ENCODE measurements around the gene LMNB1. TPM values are rescaled to one million over a fixed set of nuclear protein-coding genes. Genes with fewer than 3 reads are reported as not detected.

Gene LMNB1
- total and polyA plus RNA-seq, 2 experiments from 2014 or later = 20.1 to 269 TPM

DNA sequence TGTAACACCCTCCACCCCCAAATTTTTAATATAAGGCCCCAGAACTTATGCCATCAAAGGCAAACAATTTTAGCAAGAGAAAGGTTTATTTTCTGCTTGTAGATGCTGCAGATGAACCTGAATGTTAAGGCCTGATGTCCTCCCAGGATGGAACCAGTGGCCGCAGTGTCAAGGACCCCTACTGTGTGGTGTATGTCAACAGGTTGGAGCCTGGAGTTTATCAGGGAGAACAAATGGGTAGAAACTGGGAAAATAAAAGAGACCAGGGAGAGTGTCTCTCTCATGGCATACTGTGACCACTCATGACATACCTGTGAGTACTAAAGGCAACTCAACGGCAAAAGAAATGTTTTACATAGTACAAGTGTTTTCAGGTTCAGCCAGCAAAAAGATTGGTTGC, 34.5 kb upstream of the LMNB1 start:
- H3K4me3 ChIP-seq = no peak overlapping the region
- H3K27ac ChIP-seq (ENCODE audit: low read depth) = no peak overlapping the region
- H4K20me1 ChIP-seq (replicated peaks; ENCODE audit: insufficient read depth) = no peaks in the 10 kb centered on the region
- Mint-ChIP-seq H3K4me1 (peaks cover 24% of the 10 kb centered on the region), H3K9me3 (no peaks in the 10 kb centered on the region), H3K4me3 (no peak overlapping the region), H3K27me3 (ENCODE audit: insufficient read depth, low read depth, poor library complexity) (peaks cover 5% of the 10 kb centered on the region), H3K27ac (no peak overlapping the region), H3K36me3 (ENCODE audit: low read depth) (no peaks in the 10 kb centered on the region)
- H2AFZ ChIP-seq = no peak overlapping the region
- no peaks in the 10 kb centered on the region for H3K79me2 ChIP-seq (replicated peaks; ENCODE audit: insufficient read depth)
- no peaks in the 10 kb centered on the region for H3F3A ChIP-seq (replicated peaks; ENCODE audit: low read depth)
- ATAC-seq (no peak), DNase-seq (ENCODE audit: low spot score) (no peak)
- no peak overlapping the region for H3K4me2 ChIP-seq
- no peaks in the 10 kb centered on the region for H3K9me2 ChIP-seq (ENCODE audit: insufficient read depth)
- H3K4me1 ChIP-seq (ENCODE audit: insufficient read depth) = peaks cover 24% of the 10 kb centered on the region
- H3K36me3 ChIP-seq (ENCODE audit: insufficient read depth) = no peaks in the 10 kb centered on the region
- H3K27me3 ChIP-seq (ENCODE audit: insufficient read depth) = no peaks in the 10 kb centered on the region
- TF ChIP-seq EZH2phosphoT487 (IDR thresholded peaks at IDR 0.05; ENCODE audit: unreplicated experiment) = no peak
- no peak for TF ChIP-seq ZNF114 (CRISPR knock-in tag; IDR thresholded peaks at IDR 0.05)
- TF ChIP-seq ZNF462 (CRISPR knock-in tag; IDR thresholded peaks at IDR 0.05) = no peak
- no peak for TF ChIP-seq NANOG (IDR thresholded peaks at IDR 0.05; ENCODE audit: borderline replicate concordance)
- TF ChIP-seq, protein P1, sequence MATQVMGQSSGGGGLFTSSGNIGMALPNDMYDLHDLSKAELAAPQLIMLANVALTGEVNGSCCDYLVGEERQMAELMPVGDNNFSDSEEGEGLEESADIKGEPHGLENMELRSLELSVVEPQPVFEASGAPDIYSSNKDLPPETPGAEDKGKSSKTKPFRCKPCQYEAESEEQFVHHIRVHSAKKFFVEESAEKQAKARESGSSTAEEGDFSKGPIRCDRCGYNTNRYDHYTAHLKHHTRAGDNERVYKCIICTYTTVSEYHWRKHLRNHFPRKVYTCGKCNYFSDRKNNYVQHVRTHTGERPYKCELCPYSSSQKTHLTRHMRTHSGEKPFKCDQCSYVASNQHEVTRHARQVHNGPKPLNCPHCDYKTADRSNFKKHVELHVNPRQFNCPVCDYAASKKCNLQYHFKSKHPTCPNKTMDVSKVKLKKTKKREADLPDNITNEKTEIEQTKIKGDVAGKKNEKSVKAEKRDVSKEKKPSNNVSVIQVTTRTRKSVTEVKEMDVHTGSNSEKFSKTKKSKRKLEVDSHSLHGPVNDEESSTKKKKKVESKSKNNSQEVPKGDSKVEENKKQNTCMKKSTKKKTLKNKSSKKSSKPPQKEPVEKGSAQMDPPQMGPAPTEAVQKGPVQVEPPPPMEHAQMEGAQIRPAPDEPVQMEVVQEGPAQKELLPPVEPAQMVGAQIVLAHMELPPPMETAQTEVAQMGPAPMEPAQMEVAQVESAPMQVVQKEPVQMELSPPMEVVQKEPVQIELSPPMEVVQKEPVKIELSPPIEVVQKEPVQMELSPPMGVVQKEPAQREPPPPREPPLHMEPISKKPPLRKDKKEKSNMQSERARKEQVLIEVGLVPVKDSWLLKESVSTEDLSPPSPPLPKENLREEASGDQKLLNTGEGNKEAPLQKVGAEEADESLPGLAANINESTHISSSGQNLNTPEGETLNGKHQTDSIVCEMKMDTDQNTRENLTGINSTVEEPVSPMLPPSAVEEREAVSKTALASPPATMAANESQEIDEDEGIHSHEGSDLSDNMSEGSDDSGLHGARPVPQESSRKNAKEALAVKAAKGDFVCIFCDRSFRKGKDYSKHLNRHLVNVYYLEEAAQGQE (IDR thresholded peaks at IDR 0.05; ENCODE audit: unreplicated experiment) = no peak
- TF ChIP-seq ZNF331 (CRISPR knock-in tag; IDR thresholded peaks at IDR 0.05; ENCODE audit: low read depth) = no peak
- no peak for TF ChIP-seq STAT1 (IDR thresholded peaks at IDR 0.05; ENCODE audit: unreplicated experiment)
- TF ChIP-seq CTCF (conservative IDR thresholded peaks at IDR 0.05; ENCODE audit: low read depth in 2 of 2) = no peak
- no peak for TF ChIP-seq ETS1 (IDR thresholded peaks at IDR 0.05)
- no peak for TF ChIP-seq EZH2 (IDR thresholded peaks at IDR 0.05; ENCODE audit: low read depth, unreplicated experiment)
- no peak for TF ChIP-seq POLR2AphosphoS5 (IDR thresholded peaks at IDR 0.05; ENCODE audit: low read depth)
- no peak for TF ChIP-seq CREB1 (CRISPR knock-in tag; IDR thresholded peaks at IDR 0.05; ENCODE audit: low read depth)
- TF ChIP-seq JUNB (IDR thresholded peaks at IDR 0.05; ENCODE audit: unreplicated experiment) = no peak

Data from GM23338 (cell line).